ENCODE results near the gene ENTPD2. TPM values are rescaled to one million over a fixed set of nuclear protein-coding genes. Genes with fewer than 3 reads are reported as not detected.

The ENTPD2 gene
- total and polyA plus RNA-seq, 10 of the 15 experiments (the other 5 are each of a cell fraction or from before 2014, with no cell fraction given), result 0.15 to 1.8 (median 0.65) TPM; not detected in 2

DNA sequence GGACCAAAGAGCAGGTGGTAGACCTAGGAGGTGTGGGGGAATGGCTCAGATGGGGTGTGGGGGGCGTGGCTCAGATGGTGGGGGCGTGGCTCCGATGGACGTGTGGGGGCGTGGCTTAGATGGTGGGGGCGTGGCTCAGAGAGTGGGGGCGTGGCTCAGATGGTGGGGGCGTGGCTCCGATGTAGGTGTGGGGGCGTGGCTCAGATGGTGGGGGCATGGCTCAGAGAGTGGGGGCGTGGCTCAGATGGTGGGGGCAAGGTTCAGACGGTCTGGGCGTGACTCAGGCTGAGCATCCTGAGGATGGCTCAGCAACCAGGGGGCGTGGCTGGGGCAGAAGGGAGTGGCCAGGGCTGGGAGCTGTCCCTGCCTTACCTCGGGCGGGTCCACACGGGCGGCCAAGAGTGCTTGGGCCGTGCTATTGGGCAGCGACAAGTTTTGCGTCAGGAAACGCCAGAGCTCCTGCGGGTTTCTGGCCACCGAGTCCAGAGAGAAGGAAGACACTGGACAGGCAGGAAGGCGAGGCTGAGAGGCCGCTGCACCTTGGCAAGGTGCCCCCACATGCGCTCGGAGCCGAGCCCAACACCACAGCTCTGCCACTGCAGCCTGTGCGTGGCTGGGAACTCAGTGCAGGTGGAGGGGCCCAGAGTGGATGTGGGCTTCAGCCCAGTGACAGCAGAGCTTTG lies 31.7 kb downstream of the ENTPD2 start:
- H3K9ac ChIP-seq (ENCODE audit: control insufficient read depth, insufficient read depth, low read length), result no peak overlapping the region
- H3K79me2 ChIP-seq (ENCODE audit: control insufficient read depth, insufficient read depth, low read length), result no peaks in the 10 kb centered on the region
- DNase-seq (ENCODE audit: low read depth, low spot score) (no peak), ATAC-seq (peak; percentile 76), FAIRE-seq (peak; percentile 89)
- no peaks in the 10 kb centered on the region for H3K27me3 ChIP-seq (replicated peaks in 1 of 2; ENCODE audit: control insufficient read depth in 2 of 2, insufficient read depth in 2 of 2, low read length in 1 of 2)
- H3K27ac ChIP-seq (ENCODE audit: control insufficient read depth, insufficient read depth), result no peak overlapping the region
- in situ Hi-C loops (cut with MboI) (no loop called here), intact Hi-C loops (cut with micrococcal nuclease; ENCODE audit: unreplicated experiment) (no loop called here)
- no peak overlapping the region for H3K4me2 ChIP-seq (ENCODE audit: control insufficient read depth, insufficient read depth)
- H3K4me1 ChIP-seq (ENCODE audit: control insufficient read depth, insufficient read depth, low read length), result no peaks in the 10 kb centered on the region
- H2AFZ ChIP-seq (ENCODE audit: control insufficient read depth, low read depth, low read length), result no peak overlapping the region
- POLR2A ChIA-PET, result interaction anchor here (1.0 kb wide), 1 partner anchor 211 kb away, joined by 4 read pairs; no protein-coding TSS in a partner anchor
- no peaks in the 10 kb centered on the region for H3K36me3 ChIP-seq (ENCODE audit: control insufficient read depth in 2 of 2, insufficient read depth in 2 of 2, low read length in 1 of 2)
- no peaks in the 10 kb centered on the region; the same call in 2 of the 3 replicates for H3K9me3 ChIP-seq (replicated peaks; ENCODE audit: control insufficient read depth, insufficient read depth, low read length)
- RAD21 ChIA-PET (ENCODE audit: unreplicated experiment), result no interaction called here
- CTCF ChIA-PET, result interaction anchor here (1.1 to 1.4 kb wide), 2 partner anchors 42 to 103 kb away, joined by 3 read pairs; no protein-coding TSS in a partner anchor
- no peak overlapping the region for H3K4me3 ChIP-seq
- SMC1A ChIA-PET (ENCODE audit: uncharacterized antibody, unreplicated experiment), result no interaction called here
- 56% methylated on average over 24 of the region's 30 CpGs for WGBS (ENCODE audit: insufficient coverage, insufficient replicate concordance, low lambda C conversion rate, missing lambda C conversion rate)
- H4K20me1 ChIP-seq (ENCODE audit: control insufficient read depth, insufficient read depth), result no peaks in the 10 kb centered on the region
- BruUV-seq (replicated peaks), result no TSS peak
- TF ChIP-seq EGR1 (IDR thresholded peaks at IDR 0.05; ENCODE audit: borderline replicate concordance in 1 of 2, low read depth in 2 of 2, low read length in 2 of 2), result peak in 1 of 2 experiments; percentile 34; a peak in 1 of 3 replicates
- peak; percentile 55 for TF ChIP-seq SP1 (IDR thresholded peaks at IDR 0.05; ENCODE audit: low read depth, low read length)
- TF ChIP-seq ZZZ3 (IDR thresholded peaks at IDR 0.05; ENCODE audit: control insufficient read depth, insufficient read length, low read depth), result no peak
- TF ChIP-seq, protein P1, sequence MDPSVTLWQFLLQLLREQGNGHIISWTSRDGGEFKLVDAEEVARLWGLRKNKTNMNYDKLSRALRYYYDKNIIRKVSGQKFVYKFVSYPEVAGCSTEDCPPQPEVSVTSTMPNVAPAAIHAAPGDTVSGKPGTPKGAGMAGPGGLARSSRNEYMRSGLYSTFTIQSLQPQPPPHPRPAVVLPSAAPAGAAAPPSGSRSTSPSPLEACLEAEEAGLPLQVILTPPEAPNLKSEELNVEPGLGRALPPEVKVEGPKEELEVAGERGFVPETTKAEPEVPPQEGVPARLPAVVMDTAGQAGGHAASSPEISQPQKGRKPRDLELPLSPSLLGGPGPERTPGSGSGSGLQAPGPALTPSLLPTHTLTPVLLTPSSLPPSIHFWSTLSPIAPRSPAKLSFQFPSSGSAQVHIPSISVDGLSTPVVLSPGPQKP (IDR thresholded peaks at IDR 0.05; ENCODE audit: low read depth, low read length), result no peak
- TF ChIP-seq GATAD2B (conservative IDR thresholded peaks at IDR 0.05; ENCODE audit: low read depth), result no peak
- no peak for TF ChIP-seq SMC3 (IDR thresholded peaks at IDR 0.05; ENCODE audit: borderline replicate concordance, low read length)
- no peak for TF ChIP-seq TCF7 (IDR thresholded peaks at IDR 0.05; ENCODE audit: borderline replicate concordance)
